Head of caudate nucleus (tissue), 42 donors: ENCODE data around the gene SEPHS2.
"Not testable (repeated sequence)": the region's sequence is repeated elsewhere in the genome, so short reads cannot be mapped to it uniquely, and the experiment has no call there.

Source experiments
- DNase-seq, 42 donors: peaks; one replicate each; pipeline versions ENCODE4 v3.0.0 to v3.0.0-alpha.2; 2020 to 2021; ENCODE audit warnings: mixed read lengths in 7 of 42
- intact Hi-C: fragments of 100-400 bp; cut with DNase I; formaldehyde crosslinking; loops from one replicate; pipeline ENCODE4 v1.15.0; 2022

Gene SEPHS2, protein sequence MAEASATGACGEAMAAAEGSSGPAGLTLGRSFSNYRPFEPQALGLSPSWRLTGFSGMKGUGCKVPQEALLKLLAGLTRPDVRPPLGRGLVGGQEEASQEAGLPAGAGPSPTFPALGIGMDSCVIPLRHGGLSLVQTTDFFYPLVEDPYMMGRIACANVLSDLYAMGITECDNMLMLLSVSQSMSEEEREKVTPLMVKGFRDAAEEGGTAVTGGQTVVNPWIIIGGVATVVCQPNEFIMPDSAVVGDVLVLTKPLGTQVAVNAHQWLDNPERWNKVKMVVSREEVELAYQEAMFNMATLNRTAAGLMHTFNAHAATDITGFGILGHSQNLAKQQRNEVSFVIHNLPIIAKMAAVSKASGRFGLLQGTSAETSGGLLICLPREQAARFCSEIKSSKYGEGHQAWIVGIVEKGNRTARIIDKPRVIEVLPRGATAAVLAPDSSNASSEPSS

DNA sequence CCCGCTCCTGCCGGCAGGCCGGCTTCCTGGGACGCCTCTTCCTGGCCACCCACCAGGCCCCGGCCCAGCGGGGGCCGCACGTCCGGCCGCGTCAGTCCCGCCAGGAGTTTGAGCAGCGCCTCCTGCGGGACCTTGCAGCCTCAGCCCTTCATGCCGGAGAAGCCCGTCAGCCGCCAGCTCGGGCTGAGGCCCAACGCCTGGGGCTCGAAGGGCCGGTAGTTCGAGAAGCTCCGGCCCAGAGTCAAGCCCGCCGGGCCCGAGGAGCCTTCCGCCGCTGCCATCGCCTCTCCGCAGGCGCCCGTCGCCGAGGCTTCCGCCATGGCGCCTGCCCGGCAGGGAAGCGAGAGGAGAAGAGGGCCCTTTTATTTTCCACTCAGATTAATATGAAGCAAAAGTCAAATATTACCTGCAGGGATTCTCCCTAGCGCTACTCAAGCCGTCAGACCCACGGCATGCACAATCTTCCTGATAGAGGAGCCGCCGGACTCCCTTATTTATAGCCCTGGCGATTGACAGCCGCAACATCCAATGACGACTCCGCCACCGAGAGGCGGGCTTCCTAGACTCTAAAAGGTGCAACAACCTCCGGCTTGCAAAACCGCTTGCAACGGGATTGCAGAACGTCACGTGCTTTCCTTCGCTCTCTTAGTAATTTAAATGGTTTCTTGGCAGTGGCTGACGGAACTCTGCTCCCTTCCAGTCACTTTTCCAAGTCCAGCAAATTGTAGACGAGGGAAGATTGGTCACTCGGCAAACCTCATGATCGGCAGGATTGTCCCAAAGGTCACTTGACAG lies at the start of gene SEPHS2:
Gene SEPHS2, minus strand, starts transcription at position 467 of the 795 bp plus-strand sequence. Its CDS starts 147 bp downstream, at position 320.
- peak; percentile 91 to 99 (median 97) for DNase-seq
- intact Hi-C loops = loop anchor here (5.0 kb wide), 1 partner anchor 82 kb away; the partner anchor contains the start of gene ZNF768

DNA sequence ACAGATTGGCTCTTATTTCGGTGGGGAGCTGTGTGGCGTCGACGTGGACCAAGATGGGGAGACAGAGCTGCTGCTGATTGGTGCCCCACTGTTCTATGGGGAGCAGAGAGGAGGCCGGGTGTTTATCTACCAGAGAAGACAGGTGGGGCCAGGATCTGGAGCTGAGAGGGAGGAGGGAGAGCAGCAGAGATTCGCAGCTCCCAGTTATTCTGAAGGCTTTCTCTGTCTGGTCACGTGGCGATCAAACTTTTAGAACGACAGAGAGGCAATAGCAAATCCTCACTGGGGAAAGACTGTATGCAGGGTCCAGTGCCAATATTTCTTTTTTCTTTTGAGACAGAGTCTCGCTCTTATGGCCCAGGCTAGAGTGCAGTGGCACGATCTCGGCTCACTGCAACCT lies 49.0 kb upstream of the SEPHS2 start:
- intact Hi-C loops = no loop called here
- no peak for DNase-seq

DNA sequence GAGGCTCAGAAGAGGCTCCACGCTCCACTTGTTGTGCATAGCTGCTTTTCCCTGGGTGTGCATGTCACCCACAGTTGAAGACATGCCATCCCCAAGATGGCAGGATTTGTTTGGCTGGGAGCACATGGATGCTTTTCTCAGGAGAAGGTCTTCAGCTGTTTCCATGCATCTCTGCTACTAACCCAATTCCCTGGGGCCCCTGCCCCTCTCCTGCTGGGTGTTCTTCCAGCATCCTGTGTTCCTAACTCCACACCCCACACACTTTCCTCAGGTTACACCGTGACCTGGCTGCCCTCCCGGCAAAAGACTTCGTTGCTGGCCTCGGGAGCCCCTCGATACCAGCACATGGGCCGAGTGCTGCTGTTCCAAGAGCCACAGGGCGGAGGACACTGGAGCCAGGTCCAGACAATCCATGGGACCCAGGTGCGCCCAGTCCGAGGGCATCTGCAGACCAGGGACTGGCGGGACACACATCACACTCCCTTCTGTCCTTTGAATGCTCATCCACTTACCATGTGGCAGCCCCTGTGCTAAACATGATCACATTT lies 48.3 kb upstream of the SEPHS2 start:
- intact Hi-C loops = no loop called here
- no peak for DNase-seq

DNA sequence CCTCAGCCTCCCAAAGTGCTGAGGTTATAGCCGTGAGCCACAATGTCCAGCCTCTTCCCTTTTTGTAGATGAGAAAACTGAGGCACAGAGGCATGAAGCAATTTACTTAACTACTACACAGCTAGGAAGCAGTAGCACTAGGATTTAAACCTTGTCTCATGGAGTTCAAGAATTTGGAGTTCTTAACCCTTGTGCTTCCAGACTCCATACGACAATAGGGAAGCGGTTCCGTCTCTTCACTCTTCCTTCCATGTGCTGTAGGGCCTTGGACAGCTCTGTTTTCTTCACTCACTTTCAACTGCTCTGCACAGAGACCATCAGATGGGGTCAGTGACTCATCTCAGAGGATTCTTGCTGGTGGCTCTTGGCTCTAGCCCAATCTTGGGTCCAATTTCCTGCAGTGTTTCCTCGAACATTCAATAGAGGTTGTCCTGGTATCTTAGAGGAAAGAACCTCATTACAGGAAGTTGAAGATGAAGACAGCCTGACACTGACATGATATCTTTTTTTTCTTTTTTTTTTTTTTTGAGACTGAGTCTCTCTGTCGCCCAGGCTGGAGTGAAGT lies 46.2 kb upstream of the SEPHS2 start:
- DNase-seq = no peak
- intact Hi-C loops = no loop called here

DNA sequence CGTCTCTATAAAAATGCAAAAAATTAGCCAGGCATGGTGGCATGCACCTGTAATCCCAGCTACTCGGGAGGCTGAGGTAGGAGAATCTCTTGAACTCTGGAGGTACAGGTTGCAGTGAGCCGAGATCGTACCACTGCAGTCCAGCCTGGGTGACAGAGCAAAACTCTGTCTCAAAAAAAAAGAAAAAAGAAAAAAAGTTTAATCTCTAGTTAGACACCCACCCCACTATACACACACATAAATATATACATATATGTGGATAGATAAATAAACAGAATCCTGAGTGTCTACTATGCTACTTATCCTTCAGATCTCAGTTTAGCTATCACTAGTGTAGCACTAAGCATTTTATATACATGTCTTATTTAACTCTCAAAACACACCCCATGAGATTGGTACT lies 45.6 kb upstream of the SEPHS2 start:
- DNase-seq = no peak
- intact Hi-C loops = no loop called here

DNA sequence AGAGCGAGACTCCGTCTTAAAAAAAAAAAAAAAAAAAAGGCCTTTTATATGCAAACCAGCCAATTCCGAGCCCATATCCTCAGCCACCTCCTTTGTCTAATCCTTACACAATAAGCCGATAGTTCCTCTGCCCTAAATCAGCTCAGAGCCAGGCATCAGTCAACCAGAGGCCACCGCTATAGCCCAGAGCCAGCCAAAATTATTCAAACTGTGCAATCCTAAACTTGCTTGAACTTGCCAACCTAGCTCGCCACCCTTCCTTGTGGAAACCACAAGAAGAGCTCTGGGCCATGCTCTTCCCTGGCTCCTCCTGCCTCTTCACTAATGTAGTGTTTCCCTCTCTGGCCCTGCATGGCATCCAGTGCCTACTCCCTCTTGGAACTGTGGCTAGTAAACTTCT lies 44.5 kb upstream of the SEPHS2 start:
- intact Hi-C loops = no loop called here
- DNase-seq = peak in 5 of 42 donors; percentile 7 to 38 (median 14)

DNA sequence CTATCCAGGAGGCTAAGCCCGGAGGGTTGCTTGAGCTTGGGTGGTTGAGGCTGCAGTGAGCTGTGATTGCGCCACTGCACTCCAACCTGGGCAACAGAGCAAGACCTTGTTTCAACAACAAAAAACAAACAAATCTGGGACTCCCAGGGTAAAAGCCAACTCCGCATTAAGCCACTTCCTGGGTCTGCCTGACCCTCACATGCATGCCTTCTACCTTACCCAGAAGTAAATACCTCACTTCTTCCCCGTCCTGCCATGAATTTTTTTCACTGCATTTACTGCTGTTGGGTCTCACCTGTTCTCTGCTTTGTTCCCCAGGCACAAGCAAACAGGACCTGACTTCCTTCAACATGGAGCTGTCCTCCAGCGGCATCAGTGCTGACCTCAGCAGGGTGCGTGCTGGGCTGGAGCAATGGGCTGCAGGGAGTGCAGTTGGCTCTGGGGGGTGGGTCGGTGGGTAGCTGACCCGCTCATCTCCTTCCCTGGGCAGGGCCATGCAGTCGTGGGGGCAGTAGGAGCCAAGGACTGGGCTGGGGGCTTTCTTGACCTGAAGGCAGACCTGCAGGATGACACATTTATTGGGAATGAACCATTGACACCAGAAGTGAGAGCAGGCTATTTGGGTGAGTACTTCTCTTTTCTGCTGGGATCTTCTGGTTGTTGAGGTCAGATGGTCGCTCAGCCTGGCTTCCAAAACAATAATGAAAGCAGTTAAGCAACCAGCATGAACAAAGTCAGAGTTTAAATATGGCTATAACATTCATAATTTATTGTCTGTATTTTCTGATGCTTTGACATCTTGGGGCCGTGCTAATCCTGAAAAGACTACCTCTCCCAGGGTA lies 43.3 kb upstream of the SEPHS2 start:
- intact Hi-C loops = no loop called here
- no peak for DNase-seq

DNA sequence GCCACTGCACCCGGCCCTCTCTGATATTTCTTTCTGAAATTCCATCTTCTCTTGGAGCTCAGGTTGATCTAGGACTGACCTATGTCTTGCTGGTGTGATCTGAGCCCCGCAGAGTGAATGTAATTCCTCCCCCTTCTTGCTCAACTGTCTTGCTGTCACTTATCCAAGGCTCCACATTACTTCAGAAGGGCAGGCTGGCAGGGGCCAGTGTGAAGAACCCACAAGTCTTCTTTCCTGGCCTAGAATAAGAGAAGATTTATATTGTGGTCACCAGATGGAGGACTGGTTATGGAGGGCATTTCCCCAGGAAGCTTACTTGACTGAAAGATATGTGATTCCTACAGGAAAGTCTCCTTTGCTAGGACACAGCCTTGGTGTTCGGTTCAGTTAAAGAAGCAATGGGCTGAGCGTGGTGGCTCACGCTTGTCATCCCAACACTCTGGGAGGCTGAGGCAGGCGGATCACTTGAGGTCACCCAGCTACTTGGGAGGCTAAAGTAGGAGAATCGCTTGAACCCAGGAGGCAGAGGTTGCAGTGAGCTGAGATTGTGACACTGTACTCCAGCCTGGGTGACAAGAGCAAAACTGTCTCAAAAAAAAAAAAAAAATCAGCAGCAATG lies 40.3 kb upstream of the SEPHS2 start:
- intact Hi-C loops = no loop called here
- no peak for DNase-seq

DNA sequence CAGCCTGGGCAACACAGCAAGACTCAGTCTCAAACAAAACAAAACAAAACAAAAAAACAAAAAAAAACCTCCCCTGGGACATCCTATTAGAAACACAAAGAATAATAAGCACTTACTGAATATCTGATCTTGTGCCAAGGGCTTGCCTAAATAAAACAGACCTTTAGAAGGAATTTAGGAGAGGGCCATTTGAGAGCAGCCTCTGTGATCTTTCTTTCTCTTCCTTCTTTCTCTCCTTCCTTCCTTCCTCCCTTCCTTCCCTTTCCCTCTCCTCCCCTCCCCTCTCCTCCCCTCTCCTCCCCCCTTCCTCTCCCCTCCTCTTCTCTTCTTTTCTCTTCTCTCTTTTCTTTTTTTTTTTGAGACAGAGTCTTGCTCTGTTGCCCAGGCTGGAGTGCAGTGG lies 39.2 kb upstream of the SEPHS2 start:
- intact Hi-C loops = no loop called here
- no peak for DNase-seq

DNA sequence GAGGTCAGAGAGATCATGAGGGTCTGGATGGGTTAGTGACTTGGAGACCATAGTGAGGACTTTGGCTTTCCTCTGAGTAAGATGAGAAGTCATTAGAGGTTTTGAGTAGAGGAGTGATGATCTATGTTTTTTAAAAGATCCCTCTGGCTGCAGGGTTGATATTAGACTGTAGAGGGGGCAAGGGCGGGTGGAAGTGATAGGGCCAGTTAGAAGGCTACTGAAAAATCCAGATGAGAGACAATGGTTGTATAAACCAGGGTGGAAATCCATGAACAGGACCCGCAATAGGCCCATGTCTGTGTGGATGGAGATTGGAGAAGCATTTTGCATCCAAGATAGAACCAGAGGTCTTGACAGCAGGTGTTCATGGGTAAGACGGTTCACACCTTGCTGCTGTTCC lies 36.7 kb upstream of the SEPHS2 start:
- intact Hi-C loops = no loop called here
- no peak for DNase-seq

DNA sequence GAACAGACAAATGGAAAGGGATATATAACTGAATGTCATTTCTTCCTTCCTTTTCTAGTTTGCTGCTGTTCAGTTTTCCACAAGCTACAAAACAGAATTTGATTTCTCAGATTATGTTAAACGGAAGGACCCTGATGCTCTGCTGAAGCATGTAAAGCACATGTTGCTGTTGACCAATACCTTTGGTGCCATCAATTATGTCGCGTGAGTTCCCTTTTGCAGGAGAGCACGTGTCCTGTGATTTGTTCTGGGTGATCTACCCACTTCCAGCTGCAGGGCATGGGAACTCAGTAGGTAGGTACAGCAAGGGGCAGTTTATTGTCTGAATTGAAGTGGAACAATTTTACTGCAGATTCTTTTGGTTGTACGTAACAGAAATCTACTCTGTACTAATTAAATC lies 35.7 kb upstream of the SEPHS2 start:
- no peak for DNase-seq
- intact Hi-C loops = no loop called here

DNA sequence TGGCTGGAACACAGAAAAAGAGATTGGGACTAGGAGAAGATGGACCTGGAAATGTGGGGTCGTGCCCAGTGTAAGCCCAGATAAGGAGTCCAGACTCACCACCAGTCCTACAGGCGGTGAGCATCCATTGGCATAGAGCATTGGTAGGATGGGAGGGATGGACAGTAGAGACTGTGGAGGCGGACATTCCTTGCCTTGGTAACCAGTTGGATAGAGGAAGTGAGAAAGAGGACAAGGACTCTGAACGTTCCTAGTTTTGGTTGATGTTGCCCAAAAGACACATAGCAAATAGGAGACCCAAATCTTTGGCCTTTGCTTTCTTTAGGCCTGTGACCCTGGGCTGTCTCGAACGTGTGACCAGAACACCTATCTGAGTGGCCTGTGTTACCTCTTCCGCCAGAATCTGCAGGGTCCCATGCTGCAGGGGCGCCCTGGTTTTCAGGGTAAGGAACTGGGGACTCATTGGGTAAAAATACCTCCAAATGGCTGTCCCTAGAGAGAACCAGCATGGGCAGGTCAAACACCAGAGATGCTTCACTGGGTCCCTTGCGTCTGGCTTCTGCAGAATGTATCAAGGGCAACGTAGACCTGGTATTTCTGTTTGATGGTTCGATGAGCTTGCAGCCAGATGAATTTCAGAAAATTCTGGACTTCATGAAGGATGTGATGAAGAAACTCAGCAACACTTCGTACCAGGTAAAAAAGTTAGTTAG lies 33.2 kb upstream of the SEPHS2 start:
- DNase-seq = no peak
- intact Hi-C loops = no loop called here

DNA sequence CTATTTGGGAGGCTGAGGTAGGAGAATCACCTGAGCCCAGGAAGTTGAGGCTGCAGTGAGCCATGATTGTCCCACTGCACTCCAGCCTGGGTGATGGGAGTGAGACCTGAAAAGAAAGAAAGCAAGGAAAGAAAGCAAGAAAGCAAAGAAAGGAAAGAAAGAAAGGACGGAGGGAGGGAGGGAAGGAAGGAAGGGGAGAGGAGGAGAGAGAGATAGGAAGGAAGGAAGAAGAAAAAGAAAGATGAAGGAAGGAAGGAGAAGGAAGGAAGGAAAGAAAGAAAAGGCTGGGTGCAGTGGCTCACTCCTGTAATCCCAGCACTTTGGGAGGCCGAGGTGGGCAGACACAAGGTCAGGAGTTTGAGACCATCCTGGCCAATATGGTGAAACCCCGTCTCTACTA lies 32.1 kb upstream of the SEPHS2 start:
- DNase-seq, intact Hi-C loops: not testable (repeated sequence)

DNA sequence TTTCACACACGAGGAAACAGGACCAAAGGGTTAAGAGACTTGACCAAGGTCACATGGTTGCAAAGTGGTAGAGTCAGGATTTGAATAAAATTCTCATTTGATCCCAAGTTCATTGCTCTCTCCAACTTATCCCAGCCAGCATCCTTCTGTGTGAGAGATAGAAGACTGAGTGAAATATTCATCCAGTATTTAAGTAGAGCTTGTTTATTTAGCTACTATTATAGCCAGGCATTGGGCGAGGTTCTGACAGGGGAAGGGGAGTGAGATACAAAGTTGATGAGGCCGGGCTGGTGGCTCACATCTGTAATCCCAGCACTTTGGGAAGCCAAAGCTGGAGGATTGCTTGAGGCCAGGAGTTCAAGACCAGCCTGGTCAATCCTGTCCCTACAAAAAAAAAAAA lies 31.3 kb upstream of the SEPHS2 start:
- DNase-seq = no peak
- intact Hi-C loops = no loop called here

DNA sequence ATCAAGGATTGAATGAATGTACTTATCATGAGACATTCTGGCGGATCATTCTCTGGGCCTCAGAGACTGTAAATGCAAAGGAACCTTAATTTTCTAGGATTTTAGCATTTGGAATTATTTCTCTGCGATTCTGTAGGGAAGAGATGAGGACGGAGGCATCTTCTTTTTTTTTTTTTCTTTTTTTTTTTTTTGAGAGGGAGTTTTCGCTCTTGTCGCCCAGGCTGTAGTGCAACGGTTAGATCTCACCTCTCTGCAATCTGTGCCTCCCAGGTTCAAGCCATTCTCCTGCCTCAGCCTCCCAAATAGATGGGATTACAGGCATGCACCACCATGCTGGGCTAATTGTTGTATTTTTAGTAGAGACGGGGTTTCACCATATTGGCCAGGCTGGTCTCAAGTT lies 29.0 kb upstream of the SEPHS2 start:
- DNase-seq = no peak
- intact Hi-C loops = no loop called here

DNA sequence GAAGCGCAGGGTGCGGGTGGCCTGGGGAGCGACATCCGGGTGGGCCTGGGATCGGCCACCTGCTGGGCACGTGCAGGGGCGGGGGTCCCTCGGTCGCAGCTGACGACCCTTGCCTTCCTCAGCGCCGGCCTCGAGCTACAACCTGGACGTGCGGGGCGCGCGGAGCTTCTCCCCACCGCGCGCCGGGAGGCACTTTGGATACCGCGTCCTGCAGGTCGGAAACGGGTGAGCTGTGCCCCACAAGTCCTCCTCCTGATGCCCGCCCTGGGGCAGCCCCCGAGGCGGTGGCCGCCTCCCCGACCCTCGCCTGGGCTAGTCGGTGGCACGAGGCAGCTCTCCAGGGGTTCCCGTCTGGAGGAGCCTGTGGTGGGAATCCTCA lies 28.4 kb upstream of the SEPHS2 start:
- DNase-seq = no peak
- intact Hi-C loops = no loop called here

DNA sequence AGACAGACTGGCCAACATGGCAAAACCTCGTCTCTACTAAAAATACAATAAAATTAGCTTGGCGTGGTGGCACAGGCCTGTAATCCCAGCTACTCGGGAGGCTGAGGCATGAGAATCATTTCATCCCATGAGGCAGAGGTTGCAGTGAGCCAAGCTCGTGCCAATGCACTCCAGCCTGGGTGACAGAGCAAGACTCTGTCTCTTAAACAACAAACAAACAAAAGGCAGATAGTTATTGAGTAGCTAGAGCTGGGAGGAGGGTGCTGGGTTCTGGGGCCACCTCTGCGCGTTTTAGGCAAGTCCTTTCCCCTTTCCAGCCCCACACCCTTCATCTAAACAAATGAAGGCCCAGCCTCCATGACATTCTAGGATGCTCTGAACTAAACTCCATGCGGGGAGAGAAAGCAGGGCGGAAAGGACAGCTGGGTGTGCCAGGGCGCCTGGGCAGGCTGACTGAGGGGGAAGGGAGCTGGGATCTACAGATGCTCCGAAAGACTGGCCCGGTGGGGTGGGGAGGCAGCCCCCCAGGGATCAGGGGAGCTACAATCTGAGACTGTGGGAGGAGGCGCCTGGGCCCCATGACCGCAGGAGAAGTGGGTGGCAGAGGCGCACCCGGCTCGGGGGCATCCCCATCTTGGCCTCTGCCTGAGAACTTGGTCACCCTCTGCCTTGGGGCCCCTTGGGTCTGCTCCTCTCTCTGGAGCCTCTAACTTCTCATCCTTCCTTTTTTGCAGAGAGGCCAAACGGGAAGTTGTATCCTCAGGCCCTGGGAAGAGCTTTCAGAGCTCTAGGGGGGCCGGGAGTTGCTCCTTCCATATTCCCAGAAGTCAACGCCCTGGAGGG lies 27.8 kb upstream of the SEPHS2 start:
- peak in 5 of 42 donors; percentile 13 to 37 (median 23) for DNase-seq
- intact Hi-C loops = no loop called here
